ENCODE measurements around the gene DCC. TPM values are rescaled to one million over a fixed set of nuclear protein-coding genes. Genes with fewer than 3 reads are reported as not detected.

DCC gene
- total RNA-seq, 1 experiment from 2014 or later = not detected

DNA sequence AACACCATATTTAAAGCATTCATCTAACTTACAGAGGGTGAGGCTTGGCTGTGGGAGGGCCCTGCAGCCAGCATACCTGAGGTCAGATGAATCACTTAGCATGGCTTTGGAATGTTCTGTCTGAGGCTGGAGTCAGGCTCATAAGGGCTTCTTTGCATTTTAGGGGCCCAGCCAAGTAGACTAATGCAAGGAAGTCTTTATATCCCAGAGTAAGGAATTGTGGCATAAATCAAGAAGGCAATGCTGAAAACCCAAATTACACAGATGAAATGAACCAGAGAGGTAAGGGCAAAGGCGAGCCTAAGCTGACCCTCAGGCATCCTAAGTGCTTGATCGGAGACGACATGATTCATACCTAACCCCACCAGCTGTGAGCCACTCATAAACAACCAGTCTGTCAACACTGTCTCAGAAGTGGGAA is 383.6 kb downstream of the DCC start:
- DNase-seq = no peak
- POLR2A ChIA-PET (ENCODE audit: unreplicated experiment) = no interaction called here

DNA sequence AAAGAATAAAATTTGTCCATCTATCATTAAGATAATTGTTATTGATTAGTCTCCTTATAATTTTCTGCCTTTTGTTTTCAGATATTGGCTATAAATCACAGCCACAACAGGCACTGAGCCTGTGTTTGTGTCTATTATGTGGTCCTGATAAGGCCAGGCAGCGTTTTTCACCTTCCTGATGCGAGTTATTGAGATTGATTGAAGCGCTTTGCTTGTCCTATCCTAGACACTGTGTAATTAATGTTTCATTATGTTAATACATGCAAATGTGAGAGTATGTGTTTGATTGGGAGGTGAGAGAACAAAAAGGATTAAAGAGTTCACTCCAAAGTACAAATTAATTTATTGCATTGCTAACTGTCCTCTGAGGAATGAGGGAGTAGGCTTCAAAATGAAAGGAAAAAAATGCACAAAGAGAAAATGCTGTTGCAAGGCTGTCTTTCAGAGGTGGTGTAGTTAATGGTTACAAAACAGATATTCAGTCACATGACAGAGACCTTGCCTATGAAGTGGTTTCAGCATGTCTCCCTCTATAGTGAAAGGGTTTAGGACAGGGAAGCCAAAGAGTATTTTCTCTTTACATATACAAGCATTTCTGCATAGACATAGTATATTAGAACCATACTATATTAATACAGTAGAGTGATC is 391.1 kb downstream of the DCC start:
- Histone ChIP-seq H3K36me3 (ENCODE audit: low read depth) (no peaks in the 10 kb centered on the region), H3K4me3 (no peak overlapping the region), H2AFZ (no peak overlapping the region), H3K4me2 (no peak overlapping the region), H3F3A (ENCODE audit: insufficient read depth, low read depth) (no peaks in the 10 kb centered on the region), H3K9me3 (ENCODE audit: insufficient read depth, low read depth) (no peaks in the 10 kb centered on the region), H4K20me1 (ENCODE audit: insufficient read depth) (no peaks in the 10 kb centered on the region), H3K9me2 (ENCODE audit: insufficient read depth) (no peaks in the 10 kb centered on the region), H3K4me1 (replicated peaks; ENCODE audit: insufficient read depth) (no peaks in the 10 kb centered on the region), H3K27me3 (ENCODE audit: insufficient read depth, low read depth) (no peaks in the 10 kb centered on the region), H3K27ac (no peak overlapping the region), H3K79me2 (ENCODE audit: low read depth) (no peaks in the 10 kb centered on the region)
- TF ChIP-seq, protein P1, sequence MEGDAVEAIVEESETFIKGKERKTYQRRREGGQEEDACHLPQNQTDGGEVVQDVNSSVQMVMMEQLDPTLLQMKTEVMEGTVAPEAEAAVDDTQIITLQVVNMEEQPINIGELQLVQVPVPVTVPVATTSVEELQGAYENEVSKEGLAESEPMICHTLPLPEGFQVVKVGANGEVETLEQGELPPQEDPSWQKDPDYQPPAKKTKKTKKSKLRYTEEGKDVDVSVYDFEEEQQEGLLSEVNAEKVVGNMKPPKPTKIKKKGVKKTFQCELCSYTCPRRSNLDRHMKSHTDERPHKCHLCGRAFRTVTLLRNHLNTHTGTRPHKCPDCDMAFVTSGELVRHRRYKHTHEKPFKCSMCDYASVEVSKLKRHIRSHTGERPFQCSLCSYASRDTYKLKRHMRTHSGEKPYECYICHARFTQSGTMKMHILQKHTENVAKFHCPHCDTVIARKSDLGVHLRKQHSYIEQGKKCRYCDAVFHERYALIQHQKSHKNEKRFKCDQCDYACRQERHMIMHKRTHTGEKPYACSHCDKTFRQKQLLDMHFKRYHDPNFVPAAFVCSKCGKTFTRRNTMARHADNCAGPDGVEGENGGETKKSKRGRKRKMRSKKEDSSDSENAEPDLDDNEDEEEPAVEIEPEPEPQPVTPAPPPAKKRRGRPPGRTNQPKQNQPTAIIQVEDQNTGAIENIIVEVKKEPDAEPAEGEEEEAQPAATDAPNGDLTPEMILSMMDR (conservative IDR thresholded peaks at IDR 0.05) = no peak
- no peak for TF ChIP-seq EZH2 (IDR thresholded peaks at IDR 0.05; ENCODE audit: low read depth)
- CTCF ChIA-PET = no interaction called here
- no peak for DNase-seq
- no TSS peak for BruUV-seq (replicated peaks)
- intact Hi-C loops (cut with micrococcal nuclease; ENCODE audit: unreplicated experiment) = no loop called here
- POLR2A ChIA-PET (ENCODE audit: unreplicated experiment) = no interaction called here

More for the DNA sequence above, 383.6 kb downstream of the DCC start:
- no peaks in the 10 kb centered on the region for H3K27me3 ChIP-seq (ENCODE audit: insufficient read depth, low read depth)
- intact Hi-C loops (cut with micrococcal nuclease; ENCODE audit: unreplicated experiment) = no loop called here
- H3K79me2 ChIP-seq (ENCODE audit: low read depth) = no peaks in the 10 kb centered on the region
- no peaks in the 10 kb centered on the region for H3K4me1 ChIP-seq (replicated peaks; ENCODE audit: insufficient read depth)
- CTCF ChIA-PET = no interaction called here
- H2AFZ ChIP-seq = no peak overlapping the region
- BruUV-seq (replicated peaks) = no TSS peak
- no peaks in the 10 kb centered on the region for H4K20me1 ChIP-seq (ENCODE audit: insufficient read depth)
- no peak for TF ChIP-seq EZH2 (IDR thresholded peaks at IDR 0.05; ENCODE audit: low read depth)
- TF ChIP-seq, protein P1 (conservative IDR thresholded peaks at IDR 0.05) = no peak
- H3K4me2 ChIP-seq = no peak overlapping the region
- H3K9me3 ChIP-seq (ENCODE audit: insufficient read depth, low read depth) = no peaks in the 10 kb centered on the region
- H3K27ac ChIP-seq = no peak overlapping the region
- no peaks in the 10 kb centered on the region for H3K9me2 ChIP-seq (ENCODE audit: insufficient read depth)
- H3F3A ChIP-seq (ENCODE audit: insufficient read depth, low read depth) = no peaks in the 10 kb centered on the region
- H3K36me3 ChIP-seq (ENCODE audit: low read depth) = no peaks in the 10 kb centered on the region
- H3K4me3 ChIP-seq = no peak overlapping the region

DNA sequence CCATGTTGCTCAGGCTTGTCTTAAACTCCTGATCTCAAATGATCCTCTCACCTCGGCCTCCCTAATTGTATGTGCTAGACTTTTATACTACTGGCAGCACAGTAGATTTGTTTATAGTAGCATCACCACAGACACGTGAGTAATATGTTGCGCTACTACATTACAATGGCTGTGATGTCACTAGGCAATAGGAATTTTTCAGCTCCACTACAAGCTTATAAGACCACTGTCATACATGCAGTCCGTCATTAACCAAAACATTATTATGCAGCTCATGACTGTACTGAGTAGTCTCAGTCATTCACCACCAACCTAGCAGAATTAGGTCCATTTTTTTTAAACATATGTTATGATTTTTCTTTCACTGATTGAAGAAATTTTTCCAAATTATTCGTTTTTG is 398.9 kb downstream of the DCC start:
- H2AFZ ChIP-seq = no peak overlapping the region
- no peaks in the 10 kb centered on the region for H3K79me2 ChIP-seq (ENCODE audit: low read depth)
- no peaks in the 10 kb centered on the region for H3K9me3 ChIP-seq (ENCODE audit: insufficient read depth, low read depth)
- BruUV-seq (replicated peaks) = no TSS peak
- TF ChIP-seq EZH2 (IDR thresholded peaks at IDR 0.05; ENCODE audit: low read depth) = no peak
- TF ChIP-seq, protein P1 (conservative IDR thresholded peaks at IDR 0.05) = no peak
- no peak overlapping the region for H3K4me2 ChIP-seq
- no peaks in the 10 kb centered on the region for H3F3A ChIP-seq (ENCODE audit: insufficient read depth, low read depth)
- ChIA-PET POLR2A (ENCODE audit: unreplicated experiment) (no interaction called here), CTCF (no interaction called here)
- no peaks in the 10 kb centered on the region for H3K27me3 ChIP-seq (ENCODE audit: insufficient read depth, low read depth)
- H3K9me2 ChIP-seq (ENCODE audit: insufficient read depth) = no peaks in the 10 kb centered on the region
- H3K4me3 ChIP-seq = no peak overlapping the region
- DNase-seq = no peak
- intact Hi-C loops (cut with micrococcal nuclease; ENCODE audit: unreplicated experiment) = no loop called here
- no peaks in the 10 kb centered on the region for H4K20me1 ChIP-seq (ENCODE audit: insufficient read depth)
- no peaks in the 10 kb centered on the region for H3K36me3 ChIP-seq (ENCODE audit: low read depth)
- no peak overlapping the region for H3K27ac ChIP-seq
- no peaks in the 10 kb centered on the region for H3K4me1 ChIP-seq (replicated peaks; ENCODE audit: insufficient read depth)

All from PC-9 (cell line).